HG03575 (cell line): ENCODE results near the gene NME7.
"Not testable (repeated sequence)": the region's sequence is repeated elsewhere in the genome, so short reads cannot be mapped to it uniquely, and the experiment has no call there.

Source experiments
- ATAC-seq: cut with Tn5 transposase; IDR thresholded peaks from one replicate; pipeline ENCODE4 v1.9.1; 2021; ENCODE audit not compliant: unreplicated experiment, insufficient number of reproducible peaks, low FRiP score; ENCODE audit errors: extremely low read depth

Gene NME7

GRCh38 chr1:169367686-169368405, at the start of gene NME7, which contains the start of gene BLZF1:
Gene NME7, minus strand, starts transcription at chr1:169367797. Its CDS starts 87 bp downstream, at chr1:169367710.
Gene BLZF1, plus strand, starts transcription at chr1:169368195. Its CDS starts 1,328 bp downstream, at chr1:169369523.
- peak; percentile 55 for ATAC-seq

DNA sequence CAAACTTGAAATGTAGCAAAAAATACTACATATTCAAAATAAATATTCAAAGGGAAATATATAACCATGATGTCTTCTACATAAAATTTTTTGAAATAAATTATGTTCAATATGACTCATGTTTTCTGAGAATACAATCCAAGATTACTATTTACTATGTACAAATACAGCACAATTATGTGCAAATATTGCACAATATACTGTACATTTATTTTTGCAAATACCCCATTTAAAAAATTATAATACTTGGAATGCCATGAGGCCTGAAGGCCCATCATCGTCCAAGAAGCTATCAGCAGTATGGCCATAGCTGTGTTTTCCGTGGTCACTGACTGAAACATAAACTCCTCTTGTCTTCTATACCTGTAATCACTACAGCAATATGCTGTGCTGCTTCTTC, 47.4 kb upstream of the NME7 start:
- ATAC-seq: no peak

DNA sequence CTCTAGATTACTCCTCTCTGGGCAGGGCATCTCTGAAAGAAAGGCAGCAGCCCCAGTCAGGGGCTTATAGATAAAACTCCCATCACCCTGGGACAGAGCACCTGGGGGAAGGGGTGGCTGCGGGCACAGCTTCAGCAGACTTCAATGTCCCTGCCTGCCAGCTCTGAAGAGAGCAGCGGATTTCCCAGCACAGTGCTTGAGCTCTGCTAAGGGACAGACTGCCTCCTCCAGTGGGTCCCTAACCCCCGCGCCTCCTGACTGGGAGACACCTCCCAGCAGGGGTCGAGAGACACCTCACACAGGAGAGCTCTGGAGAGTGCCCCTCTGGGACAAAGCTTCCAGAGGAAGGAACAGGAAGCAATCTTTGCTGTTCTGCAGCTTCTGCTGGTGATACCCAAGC, 40.7 kb upstream of the NME7 start:
- ATAC-seq: not testable (repeated sequence)

DNA sequence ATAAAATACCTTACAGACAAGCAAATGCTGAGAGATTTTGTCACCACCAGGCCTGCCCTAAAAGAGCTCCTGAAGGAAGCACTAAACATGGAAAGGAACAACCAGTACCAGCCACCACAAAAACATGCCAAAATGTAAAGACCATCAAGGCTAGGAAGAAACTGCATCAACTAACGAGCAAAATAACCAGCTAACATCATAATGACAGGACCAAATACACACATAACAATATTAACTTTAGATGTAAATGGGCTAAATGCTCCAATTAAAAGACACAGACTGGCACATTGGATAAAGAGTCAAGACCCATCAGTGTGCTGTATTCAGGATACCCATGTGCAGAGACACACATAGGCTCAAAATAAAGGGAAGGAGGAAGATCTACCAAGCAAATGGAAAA, 35.0 kb upstream of the NME7 start:
- not testable (repeated sequence) for ATAC-seq

DNA sequence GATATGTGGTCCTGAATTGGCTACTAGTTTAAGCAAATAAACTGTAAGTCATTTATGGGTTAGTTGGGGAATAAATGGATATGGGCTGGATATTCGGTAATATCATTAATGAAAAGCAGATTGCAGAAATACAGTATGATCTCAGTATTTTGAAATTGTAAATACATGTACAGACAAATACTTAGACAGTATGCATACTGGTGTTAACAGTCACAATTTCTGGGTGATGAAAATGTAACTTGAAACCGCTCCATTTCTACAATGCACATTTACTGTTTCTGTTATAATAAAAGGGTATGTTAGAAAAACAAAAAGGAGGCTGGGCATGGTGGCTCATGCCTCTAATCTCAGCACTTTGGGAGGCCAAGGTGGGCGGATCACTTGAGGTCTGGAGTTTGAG, 28.4 kb upstream of the NME7 start:
- ATAC-seq: no peak

- ATAC-seq: no peak
Observed at GRCh38 chr1:169392406-169392805, 24.8 kb upstream of the NME7 start.

DNA sequence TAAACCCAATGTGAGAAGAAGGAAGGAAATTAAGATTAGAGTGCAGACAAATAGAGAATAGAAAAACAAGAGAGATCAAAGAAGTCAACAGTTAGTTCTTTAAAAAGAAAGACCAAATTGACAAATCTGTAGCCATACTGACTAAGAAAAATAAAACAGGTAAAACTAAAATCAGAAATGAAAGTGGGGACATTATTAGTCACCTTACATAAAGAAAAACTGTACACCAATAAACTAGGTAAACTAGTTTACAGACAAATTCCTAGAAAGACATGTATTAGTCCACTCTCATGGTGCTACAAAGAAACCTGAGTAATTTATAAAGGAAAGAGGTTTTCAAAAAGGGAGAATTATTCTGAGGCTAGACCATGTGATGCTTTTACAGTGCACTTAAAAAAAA, 22.7 kb upstream of the NME7 start:
- peak; percentile 65 for ATAC-seq

DNA sequence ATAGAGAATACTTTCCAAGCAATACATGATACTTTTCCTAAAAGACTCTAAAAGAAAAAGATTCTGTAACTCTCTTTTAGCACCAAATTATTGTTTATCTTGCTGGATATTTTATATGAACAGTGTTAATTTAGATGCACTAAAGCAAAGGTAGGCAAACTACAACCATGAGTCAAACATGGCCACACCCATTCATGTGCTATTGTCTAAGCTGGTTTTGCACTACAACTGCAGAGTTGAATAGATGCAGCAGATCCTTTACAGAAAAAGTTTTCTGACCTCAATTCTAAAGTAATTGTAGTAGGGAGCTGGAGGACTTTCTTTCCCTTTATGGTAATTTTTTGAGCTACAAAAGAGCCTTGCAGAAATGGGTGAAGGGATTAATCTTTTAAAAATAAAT, 19.8 kb upstream of the NME7 start:
- ATAC-seq: no peak

DNA sequence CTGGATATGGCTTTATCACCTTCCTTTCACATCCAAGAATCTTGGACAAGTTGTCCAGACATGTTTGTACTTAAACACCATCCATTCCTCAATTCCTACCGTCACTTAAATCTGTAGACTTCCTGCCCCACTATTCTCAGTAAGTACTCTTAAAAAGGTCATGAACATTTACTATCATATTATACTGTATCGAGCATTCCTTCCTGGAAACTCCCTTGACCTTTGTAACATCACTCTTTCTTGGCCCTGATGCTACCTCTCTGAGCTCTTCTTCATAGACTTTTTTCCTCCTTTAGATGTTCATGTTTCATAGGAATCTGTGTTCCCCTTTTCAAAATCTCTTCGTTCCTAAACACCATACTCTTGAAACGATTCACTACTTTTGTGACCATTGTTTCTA, 15.9 kb upstream of the NME7 start:
- no peak for ATAC-seq

GRCh38 chr1:169381162-169381561, 13.6 kb upstream of the NME7 start:
- ATAC-seq: no peak

GRCh38 chr1:169371404-169371803, 3.8 kb upstream of the NME7 start:
- no peak for ATAC-seq

GRCh38 chr1:169368406-169368769, 791 bp upstream of the NME7 start:
- ATAC-seq: no peak

DNA sequence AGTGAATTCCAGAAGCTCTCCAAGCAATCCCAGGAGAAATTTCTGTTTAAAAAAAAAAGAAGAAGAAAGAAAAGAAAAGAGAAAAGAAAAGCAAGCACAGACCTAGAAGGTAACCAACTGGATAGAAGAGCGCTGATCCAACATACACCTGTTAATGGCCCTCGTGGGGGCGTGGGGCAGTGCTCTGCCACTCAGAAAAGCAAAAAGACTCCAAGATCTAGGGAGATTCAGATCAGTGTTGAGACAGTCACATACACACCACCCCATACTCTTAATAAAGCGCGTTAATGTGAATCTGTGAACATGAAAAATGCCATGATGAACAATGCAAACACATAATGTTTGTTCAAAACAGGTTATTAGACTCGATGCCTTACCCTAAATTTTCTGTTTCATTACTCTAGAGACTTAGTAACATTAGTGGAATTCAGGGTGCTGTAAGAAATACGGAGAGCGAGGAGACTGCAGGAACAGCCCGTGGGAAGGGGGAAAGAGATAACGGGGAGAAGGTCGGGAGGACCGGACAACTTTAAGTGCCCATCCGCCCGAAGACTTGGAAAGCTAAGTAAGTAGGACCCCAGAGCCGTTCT, 406 bp downstream of the NME7 start:
- ATAC-seq: no peak

GRCh38 chr1:169364948-169365347, 2.6 kb downstream of the NME7 start:
- no peak for ATAC-seq

DNA sequence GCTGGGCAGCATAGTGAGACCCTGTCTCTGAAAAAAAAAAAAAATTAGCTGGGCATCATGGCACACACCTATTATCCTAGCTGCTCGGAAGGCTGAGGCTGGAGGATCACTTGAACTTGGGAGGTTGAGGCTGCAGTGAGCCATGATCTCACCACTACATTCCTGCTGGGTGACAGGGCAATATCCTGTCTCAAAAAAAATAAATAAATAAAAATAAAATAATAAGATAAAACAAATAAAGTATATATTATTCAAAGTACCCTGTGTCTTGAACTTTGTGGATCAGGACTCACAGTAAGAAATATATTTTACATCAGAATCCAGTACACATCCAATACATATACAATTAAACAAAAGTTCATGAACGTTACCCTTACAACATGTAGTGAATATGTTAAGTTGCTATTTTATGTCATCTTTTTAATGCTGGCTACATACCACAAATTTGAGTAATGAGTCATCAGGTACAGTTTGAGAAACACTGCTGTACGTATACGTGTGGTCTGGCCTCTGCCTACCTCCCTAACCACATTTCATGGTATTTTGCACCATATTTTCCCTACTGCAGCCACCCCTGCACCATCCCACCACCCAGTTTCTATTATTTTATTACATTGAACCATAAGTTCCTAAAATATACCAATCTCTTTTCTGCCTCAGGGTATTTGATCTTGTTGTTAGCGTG, 4.4 kb downstream of the NME7 start:
- peak; percentile 26 for ATAC-seq

DNA sequence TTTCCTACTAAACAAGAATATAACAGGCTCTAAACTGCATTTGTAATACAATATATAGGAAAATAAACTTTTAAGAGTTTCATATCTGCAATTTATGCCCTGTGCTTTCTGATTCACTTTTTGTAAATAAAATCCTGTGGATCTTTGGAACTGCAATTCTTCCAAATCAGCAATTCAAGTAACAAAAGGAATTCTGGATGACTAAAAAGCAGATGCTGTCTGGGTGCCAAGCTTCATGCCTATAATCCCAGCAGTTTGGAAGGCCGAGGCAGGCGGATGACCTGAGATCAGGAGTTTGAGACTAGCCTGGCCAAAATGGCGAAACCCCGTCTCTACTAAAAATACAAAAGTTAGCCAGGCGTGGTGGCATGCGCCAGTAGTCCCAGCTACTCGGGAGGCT, 6.3 kb downstream of the NME7 start:
- no peak for ATAC-seq

DNA sequence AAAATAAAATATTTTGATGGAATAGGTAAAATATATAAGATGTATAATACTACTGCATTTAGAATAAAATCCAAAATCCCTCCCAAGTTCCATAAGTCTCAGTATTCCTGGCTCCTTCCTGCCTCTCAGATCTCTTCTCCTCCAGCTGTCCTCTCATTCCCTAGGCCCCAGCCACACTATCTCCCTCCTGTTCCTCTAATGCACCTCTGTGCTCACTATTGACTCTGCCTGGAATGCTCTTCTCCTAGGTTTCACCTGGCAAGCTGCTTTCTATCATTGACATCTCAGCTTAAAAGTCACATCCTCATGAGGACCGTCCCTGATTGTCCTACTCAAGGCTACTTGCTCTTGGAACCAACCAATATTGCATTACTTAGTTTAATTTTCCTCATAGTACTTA, 7.2 kb downstream of the NME7 start:
- ATAC-seq: no peak

DNA sequence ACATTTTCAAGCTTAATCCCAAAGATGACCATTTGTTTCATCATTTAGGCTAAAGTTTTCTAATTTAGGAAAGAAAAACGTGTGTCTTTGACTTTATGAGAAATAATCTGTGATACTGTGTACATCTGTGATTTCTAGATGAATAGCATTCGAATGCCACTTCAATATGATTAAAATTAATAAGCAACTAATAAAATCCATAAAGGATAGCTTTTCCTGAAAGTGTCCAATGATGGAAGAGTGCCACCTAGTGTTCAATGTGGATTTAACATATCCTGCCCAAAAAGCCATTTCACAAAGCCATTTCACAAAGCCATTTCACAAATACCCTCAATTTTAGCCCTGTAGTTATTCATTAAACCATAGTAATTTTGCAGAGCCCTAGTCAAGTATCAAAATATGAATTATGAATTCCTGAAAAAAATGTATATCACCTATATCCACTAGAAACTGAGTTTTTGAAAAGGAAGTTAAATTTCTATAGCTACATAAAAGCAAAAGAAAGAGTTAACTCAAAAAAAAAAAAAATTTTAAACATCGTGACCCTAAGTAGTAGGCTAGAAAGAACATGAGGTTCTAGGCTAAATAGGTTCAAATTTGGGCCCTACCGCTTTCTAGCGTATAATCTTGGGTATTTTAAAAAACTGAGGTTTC, 19.1 kb downstream of the NME7 start:
- ATAC-seq: no peak

- no peak for ATAC-seq
Observed at GRCh38 chr1:169347688-169348382, 19.8 kb downstream of the NME7 start.
